Glutamatergic neuron (in vitro differentiated cells): ENCODE results near the gene DIRAS3. TPM values are rescaled to one million over a fixed set of nuclear protein-coding genes. Genes with fewer than 3 reads are reported as not detected.

Experiments used
- DNase-seq: peaks from one replicate; pipeline ENCODE4 v3.0.0; 2022
- H3K27ac Mint-ChIP-seq: one replicate; pipeline ENCODE4 v1.8.0; 2020; ENCODE audit warnings: mild to moderate bottlenecking, mixed read lengths, inconsistent platforms; ENCODE audit not compliant: unreplicated experiment
- H3K27me3 Mint-ChIP-seq: one replicate; pipeline ENCODE4 v1.8.0; 2020; ENCODE audit warnings: mild to moderate bottlenecking, moderate library complexity, mixed read lengths, inconsistent platforms; ENCODE audit not compliant: unreplicated experiment
- H3K36me3 Mint-ChIP-seq: one replicate; pipeline ENCODE4 v1.8.0; 2020; ENCODE audit warnings: mild to moderate bottlenecking, mixed read lengths, inconsistent platforms; ENCODE audit not compliant: unreplicated experiment
- H3K4me1 Mint-ChIP-seq: one replicate; pipeline ENCODE4 v1.8.0; 2020; ENCODE audit warnings: mild to moderate bottlenecking, low read depth, mixed read lengths, inconsistent platforms; ENCODE audit not compliant: unreplicated experiment
- H3K4me3 Mint-ChIP-seq: one replicate; pipeline ENCODE4 v1.8.0; 2020; ENCODE audit warnings: mild to moderate bottlenecking, mixed read lengths, inconsistent platforms; ENCODE audit not compliant: unreplicated experiment
- H3K9me3 Mint-ChIP-seq: one replicate; pipeline ENCODE4 v1.8.0; 2020; ENCODE audit warnings: mild to moderate bottlenecking, moderate library complexity, mixed read lengths, inconsistent platforms; ENCODE audit not compliant: unreplicated experiment
- total RNA-seq: library from RNA; stranded (reverse); fragmentation: NEBNext Ultra II Directional; extraction: Animal tissue kit (Norgen Biotek cat#: 25700); gene quantifications from one replicate; pipeline ENCODE4 v1.2.1, GENCODE V29; 2021; ENCODE audit not compliant: unreplicated experiment
- TF ChIP-seq, protein P1 (sequence below): fragments of 200-600 bp; sonication (generic); IDR thresholded peaks from one replicate; pipeline ENCODE4 v1.5.0; 2021; ENCODE audit not compliant: partially characterized antibody, unreplicated experiment

Gene DIRAS3
- total RNA-seq, 1 donor from 2014 or later = not detected

- TF ChIP-seq, protein P1, sequence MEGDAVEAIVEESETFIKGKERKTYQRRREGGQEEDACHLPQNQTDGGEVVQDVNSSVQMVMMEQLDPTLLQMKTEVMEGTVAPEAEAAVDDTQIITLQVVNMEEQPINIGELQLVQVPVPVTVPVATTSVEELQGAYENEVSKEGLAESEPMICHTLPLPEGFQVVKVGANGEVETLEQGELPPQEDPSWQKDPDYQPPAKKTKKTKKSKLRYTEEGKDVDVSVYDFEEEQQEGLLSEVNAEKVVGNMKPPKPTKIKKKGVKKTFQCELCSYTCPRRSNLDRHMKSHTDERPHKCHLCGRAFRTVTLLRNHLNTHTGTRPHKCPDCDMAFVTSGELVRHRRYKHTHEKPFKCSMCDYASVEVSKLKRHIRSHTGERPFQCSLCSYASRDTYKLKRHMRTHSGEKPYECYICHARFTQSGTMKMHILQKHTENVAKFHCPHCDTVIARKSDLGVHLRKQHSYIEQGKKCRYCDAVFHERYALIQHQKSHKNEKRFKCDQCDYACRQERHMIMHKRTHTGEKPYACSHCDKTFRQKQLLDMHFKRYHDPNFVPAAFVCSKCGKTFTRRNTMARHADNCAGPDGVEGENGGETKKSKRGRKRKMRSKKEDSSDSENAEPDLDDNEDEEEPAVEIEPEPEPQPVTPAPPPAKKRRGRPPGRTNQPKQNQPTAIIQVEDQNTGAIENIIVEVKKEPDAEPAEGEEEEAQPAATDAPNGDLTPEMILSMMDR = no peak
- no peak for DNase-seq
- H3K4me3 Mint-ChIP-seq = no peak overlapping the region
- H3K9me3 Mint-ChIP-seq = no peaks in the 10 kb centered on the region
- no peaks in the 10 kb centered on the region for H3K27me3 Mint-ChIP-seq
- H3K4me1 Mint-ChIP-seq = no peaks in the 10 kb centered on the region
- H3K27ac Mint-ChIP-seq = no peak overlapping the region
- no peaks in the 10 kb centered on the region for H3K36me3 Mint-ChIP-seq
Measured at GRCh38 chr1:68028566-68028965, 21.9 kb downstream of the DIRAS3 start.

DNA sequence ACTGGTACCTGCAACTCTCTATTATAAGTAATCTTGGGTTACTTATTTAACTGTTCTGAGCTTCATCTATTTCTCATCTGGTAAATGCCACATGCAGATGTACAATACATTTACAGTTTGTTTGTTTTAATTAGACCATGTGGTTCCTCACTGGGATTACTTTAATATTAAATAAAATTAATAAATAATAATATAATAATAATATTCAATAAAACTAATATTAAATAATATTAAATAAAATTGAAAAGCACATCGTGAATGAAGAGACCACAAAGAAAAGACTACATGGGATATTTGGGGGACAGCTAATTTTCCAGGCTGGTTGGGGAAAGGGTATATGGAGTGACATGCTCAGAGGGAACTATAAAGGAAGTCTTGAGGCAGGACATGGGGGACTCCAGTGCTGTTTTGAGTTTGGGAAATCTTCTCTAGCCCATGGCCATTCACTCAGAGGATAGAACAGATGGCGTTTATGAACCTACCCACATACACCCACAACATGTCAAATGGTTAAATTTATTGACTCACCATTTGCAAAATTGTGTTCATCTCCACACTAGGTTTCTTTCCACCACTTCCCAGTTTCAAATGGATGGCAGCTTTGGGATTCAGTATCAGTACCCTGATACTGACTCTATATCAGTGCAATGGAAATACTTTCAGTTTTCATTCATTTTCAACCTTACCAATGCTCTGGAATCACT is 25.6 kb downstream of the DIRAS3 start:
- DNase-seq = no peak
- Mint-ChIP-seq H3K36me3 (no peaks in the 10 kb centered on the region), H3K27me3 (peaks cover 2% of the 10 kb centered on the region), H3K4me3 (no peak overlapping the region), H3K9me3 (no peaks in the 10 kb centered on the region), H3K4me1 (no peaks in the 10 kb centered on the region), H3K27ac (no peak overlapping the region)
- TF ChIP-seq, protein P1 = no peak

- Mint-ChIP-seq H3K4me3 (no peak overlapping the region), H3K9me3 (no peaks in the 10 kb centered on the region), H3K4me1 (no peaks in the 10 kb centered on the region), H3K27ac (no peak overlapping the region), H3K27me3 (peaks cover 3% of the 10 kb centered on the region), H3K36me3 (no peaks in the 10 kb centered on the region)
- TF ChIP-seq, protein P1 = no peak
- DNase-seq = no peak
Measured at GRCh38 chr1:68016381-68016780, 34.0 kb downstream of the DIRAS3 start.

DNA sequence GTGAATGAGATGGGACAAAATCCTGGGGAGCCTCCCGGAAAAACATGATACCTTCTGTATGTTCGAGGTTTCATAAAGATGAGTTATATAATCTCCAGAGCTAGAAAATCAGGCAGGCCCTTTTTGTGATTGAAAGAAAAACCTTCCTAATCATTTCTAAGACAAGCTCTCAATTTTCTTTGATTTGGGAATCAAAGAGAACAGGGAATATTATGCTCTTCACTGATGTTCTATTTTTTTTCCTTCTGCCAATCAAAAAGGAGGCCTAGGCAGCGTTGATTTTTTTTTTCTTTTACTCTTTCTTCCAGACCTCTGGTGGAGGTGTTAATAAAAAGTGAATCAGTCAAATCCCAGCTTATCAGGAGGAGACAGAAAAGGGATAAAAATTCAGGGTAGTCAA is 34.5 kb downstream of the DIRAS3 start:
- H3K4me3 Mint-ChIP-seq = no peak overlapping the region
- no peaks in the 10 kb centered on the region for H3K9me3 Mint-ChIP-seq
- DNase-seq = no peak
- H3K27me3 Mint-ChIP-seq = peaks cover 3% of the 10 kb centered on the region
- H3K36me3 Mint-ChIP-seq = no peaks in the 10 kb centered on the region
- no peaks in the 10 kb centered on the region for H3K4me1 Mint-ChIP-seq
- H3K27ac Mint-ChIP-seq = no peak overlapping the region
- TF ChIP-seq, protein P1 = no peak

DNA sequence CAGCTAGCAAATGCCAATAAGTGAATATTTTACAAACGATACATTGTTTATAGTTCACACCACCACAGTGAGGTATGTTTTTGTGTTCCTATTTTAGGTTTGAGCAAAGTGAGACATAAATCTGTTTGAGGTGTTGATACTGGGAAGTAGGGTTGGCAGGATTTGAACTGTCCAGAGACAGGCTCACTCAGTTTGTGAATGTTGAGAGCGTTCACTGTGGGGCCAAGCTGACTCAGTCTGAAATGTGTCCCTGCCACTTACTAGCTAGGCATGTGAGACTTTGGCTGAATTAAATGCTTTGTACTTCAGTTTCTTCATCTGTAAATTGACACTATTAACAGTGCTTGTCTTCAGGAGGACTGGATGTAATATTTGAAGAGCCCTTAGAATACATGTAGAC is 35.1 kb downstream of the DIRAS3 start:
- TF ChIP-seq, protein P1 = no peak
- H3K4me3 Mint-ChIP-seq = no peak overlapping the region
- H3K4me1 Mint-ChIP-seq = no peaks in the 10 kb centered on the region
- DNase-seq = no peak
- H3K9me3 Mint-ChIP-seq = no peaks in the 10 kb centered on the region
- no peaks in the 10 kb centered on the region for H3K36me3 Mint-ChIP-seq
- H3K27me3 Mint-ChIP-seq = peaks cover 3% of the 10 kb centered on the region
- no peak overlapping the region for H3K27ac Mint-ChIP-seq
